ELF-1 (cell line): ENCODE data around the gene KYNU.
A peak's percentile ranks its signal among the peaks of the same experiment; 100 is the strongest.
"Not testable (repeated sequence)": the region's sequence is repeated elsewhere in the genome, so short reads cannot be mapped to it uniquely, and the experiment has no call there.

ENCODE experiments used
- DNase-seq: peaks from one replicate; pipeline ENCODE4 v3.0.0-alpha.2; 2016; ENCODE audit warnings: low read depth, low spot score

KYNU gene

DNA sequence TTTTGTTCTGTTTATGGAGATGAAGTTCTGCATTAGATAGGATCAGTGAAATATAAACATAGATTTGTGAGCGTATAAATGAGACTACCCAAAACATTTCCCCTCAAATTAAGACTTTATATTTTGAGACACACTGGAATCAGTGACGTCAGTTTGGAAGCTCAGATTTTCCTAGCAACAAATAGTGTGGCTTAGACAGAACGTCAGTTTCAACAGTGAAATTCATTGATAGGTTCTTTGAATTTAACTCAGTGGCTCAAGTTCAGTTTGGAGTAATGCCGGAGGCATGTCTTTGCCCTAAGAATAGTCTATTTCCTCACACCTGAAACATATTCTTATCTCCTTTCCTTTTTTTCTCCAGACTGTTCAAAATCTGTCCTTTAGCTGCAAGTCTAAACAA lies 138.2 kb downstream of the KYNU start:
- no peak for DNase-seq

DNA sequence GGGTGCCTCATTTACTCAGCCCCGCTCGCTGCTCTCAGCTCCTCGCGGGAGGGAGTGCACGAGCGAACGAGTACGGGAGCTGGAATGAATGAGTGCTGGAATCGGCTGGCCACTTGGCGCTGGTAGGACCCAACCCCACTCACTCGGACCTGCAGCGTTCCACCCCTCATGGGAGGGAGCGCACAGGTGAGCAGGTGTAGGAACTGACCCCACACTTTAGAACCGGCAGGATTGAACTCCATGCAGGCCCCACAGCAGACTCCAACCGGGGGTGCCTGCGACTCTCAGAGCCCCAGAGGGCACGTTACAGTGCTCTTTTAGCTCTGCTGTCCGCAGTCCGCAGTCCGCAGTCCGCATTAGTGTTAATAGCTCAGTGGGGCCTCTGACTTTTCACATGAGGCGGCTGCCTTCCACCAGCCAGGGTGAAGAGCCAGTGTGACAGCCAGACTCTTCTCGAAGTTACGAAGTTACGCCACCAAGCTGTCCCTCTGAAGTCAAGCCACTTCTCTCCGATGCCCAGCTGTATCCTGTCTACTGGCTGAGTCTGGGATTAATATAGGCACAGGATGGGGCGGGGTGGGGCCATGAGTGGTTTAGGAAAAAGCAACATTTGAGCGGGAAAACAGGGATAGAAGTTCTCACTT lies 149.1 kb downstream of the KYNU start:
- DNase-seq, result peak; percentile 69

DNA sequence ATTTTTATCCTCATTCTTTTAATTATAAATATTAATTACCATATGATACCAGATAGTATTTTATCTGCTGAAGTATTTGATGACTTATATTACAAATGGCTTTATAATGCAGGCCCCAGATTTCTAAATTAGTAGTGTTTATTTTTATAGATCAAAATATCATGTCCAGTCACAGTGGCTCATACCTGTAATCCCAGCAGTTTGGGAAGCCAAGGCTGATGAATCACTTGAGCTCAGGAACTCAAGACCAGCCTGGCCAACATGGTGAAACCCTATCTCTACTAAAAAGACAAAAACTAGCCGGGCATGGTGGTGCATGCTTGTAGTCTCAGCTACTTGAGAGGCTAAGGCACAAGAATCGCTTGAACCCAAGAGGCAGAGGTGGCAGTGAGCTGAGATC lies 151.7 kb downstream of the KYNU start:
- DNase-seq, result no peak

DNA sequence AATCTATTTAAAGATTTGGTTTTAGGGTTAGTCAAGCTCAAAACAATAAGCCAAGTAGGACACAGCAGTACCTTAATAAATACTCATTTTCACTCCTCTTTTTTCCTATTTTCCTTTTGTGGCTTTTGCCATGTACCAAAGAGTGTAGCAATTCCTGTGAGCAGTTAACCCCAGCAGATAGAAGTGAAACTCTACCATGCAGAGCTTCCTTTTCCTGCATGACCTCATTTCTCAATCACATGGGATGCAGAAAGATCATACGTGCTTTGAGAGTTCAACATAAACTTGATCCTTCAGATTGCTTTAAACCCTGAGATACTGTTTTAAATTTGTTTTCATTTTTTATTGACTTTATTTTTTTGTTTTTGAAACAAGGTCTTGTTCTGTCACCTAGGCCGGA lies 152.7 kb downstream of the KYNU start:
- no peak for DNase-seq

DNA sequence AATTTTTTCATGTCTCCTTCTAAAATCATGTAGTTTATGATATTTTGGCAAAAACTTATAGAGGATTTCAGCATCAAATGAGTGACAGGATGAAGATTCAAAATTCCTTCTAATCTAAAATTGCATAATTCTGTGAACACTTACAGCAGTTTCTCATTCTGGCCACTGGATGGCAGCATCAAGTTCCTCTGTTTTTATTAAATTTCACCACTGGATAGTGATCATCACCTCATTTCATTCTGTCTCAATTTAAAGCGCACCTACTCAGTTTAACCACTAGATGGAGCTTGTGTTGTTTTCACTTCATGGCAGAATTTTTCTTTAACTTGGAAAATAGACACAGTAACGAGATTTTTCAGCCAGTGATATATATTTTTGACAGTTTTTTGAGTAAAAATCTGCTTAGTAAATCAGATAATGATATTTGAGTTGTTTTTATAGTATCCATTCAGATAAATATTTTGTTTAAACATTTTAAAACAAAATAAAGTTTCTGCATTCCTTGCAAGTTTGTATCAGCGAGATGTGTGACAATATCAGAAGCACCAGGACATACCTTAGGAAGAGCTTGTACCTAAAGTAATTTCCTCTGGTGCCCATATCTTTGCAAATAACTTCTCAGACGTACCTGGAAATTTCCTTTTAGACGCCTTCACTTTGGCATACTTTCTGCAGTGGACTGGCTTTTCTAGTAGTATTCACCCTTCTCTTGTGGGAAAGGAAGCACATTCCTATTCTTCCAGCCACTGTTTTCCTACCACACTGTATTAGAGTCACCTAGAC lies 157.0 kb downstream of the KYNU start:
- DNase-seq, result peak; percentile 36

DNA sequence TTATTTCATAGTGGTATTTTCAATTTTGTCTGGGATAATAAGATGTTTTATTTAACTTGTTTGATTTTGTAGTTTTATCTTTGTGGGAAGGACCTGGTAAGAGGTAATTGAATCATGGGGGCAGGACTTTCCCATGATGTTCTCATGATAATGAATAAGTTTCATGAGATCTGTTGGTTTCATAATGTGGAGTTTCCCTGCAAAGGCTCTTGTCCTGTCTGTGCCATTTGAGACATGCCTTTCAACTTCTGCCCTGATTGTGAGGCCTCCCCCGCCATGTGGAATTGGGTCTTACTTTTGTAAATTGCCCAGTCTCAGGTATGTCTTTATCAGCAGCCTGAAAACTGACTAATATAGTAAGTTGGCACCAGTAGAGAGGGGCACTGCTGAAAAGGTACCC lies 174.0 kb downstream of the KYNU start:
- DNase-seq, result no peak

DNA sequence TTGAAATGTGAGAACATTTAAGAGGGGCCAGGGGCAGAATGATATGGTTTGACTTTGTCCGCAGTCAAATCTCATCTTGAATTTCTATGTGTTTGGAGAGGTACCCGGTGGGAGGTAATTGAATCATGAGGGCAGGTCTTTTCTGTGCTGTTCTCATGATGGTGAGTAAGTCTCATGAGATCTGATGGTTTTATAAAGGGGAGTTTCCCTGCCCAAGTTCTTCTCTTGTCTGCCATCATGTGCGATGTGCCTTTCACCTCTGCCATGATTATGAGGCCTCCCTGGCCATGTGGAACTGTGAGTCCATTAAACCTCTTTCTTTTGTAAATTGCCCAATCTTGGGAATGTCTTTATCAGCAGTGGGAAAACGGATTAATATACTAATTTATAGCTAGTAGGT lies 176.0 kb downstream of the KYNU start:
- DNase-seq, result not testable (repeated sequence)

DNA sequence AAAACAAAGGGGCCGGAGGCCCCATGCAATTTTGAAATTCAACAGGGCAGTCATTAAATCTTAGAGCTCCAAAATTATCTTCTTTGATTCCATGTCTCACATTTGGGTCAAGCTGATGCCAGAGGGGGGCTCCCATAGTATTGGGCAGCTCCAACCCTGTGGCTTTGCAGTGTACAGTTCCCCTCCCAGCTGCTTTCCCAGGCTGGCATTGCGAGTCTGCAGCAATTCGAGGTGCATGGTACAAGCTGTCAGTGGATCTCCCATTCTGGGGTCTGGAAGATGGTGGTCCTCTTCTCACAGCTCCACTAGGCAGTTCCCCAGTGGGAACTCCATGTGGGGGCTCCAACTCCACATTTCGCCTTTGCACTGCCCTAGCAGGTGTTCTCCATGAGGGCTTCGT lies 179.1 kb downstream of the KYNU start:
- no peak for DNase-seq

DNA sequence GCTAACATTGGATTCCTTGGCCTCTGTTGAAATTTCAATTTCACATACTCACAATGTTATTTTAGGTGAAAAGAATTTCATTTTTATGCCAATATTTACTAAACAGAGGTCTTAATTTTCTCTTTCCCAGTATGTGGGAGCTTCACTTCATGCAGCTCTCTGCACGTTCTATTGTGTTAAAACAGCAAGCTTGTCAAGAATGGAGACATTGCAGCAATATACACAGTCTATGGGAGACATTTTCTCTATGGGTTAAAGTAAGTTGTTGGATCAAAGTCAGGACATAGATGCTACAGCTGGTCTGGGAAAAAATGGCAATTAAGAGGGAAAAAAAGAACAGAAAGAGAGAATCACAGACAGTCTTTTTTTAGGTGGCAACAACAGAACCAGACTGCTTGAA lies 181.4 kb downstream of the KYNU start:
- DNase-seq, result no peak

DNA sequence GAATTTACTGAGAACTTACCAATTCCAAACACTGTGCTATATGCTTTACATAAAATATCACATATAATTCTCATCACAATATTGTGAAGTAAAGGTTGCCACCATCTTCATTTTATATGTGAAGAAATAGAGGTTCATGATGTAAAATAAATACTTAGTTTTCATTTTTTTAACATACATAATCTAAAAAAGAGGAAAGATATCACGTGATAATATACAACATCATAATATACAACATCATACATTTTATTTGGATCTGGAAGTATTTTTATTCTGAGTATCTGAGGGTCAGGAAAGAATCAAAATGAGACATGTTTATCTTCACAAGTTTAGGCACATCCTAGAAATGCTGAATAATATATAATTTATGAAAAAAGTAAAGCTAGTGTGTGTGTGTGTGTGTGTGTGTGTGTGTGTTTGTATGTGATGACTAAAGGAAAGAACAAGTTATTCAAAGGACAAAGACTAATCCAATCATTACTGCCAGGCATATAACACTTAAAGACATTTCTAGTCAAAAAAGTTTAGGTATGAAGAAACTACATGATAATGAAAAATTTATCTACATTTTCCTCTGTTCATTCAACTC lies 186.2 kb downstream of the KYNU start:
- no peak for DNase-seq

DNA sequence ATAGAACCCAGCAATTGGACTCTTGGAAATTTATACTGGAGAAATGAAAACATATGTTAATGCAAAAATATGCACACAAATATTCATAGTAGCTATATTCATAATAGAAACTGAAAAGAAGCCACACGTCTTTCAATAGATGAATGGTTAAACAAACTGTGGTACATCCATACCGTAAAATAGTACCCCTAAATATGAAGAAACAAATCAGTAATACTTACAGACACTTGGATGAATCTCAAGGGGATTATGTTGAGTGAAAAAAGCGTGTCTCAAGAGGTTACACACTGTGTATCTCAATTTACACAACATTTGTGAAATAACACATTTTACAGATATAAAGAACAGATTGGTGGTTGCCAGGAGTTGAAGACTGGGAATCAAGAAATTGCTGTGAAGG lies 190.6 kb downstream of the KYNU start:
- no peak for DNase-seq

DNA sequence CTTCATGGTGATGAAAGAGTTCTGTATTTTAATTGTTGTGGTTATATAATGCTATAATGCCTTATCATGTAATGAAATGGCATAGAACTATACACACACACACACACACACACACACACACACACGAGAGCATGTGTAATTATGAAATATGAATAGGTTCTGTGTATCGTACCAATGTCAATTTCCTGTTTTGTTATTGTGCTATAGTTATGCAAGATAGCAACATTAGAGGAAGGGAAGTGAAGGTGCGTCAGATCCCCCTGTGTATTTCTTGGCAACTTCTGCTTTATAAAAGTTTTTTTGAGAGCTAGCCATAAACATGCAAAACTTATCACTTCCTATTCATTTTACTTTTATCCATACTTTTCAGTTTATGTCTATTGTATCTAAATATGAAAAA lies 191.0 kb downstream of the KYNU start:
- DNase-seq, result no peak

DNA sequence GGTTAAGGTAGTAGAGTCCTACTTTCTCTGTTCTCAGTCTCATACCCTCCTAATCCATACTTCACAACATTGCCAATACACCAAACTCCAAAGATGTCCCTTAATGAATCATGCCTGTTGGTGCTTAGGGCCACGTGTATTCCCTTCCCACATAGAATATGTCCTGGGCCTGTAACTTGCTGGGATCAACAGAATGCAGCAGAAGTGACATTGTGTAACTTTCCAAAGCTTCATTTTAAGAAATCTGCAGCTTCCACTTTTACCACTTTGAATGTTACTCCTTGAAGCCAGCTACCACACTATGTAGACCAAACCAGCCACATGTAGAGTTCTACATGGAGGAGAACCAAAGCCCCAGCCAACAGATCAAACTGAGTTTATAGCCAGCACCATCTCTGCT lies 193.2 kb downstream of the KYNU start:
- DNase-seq, result no peak

DNA sequence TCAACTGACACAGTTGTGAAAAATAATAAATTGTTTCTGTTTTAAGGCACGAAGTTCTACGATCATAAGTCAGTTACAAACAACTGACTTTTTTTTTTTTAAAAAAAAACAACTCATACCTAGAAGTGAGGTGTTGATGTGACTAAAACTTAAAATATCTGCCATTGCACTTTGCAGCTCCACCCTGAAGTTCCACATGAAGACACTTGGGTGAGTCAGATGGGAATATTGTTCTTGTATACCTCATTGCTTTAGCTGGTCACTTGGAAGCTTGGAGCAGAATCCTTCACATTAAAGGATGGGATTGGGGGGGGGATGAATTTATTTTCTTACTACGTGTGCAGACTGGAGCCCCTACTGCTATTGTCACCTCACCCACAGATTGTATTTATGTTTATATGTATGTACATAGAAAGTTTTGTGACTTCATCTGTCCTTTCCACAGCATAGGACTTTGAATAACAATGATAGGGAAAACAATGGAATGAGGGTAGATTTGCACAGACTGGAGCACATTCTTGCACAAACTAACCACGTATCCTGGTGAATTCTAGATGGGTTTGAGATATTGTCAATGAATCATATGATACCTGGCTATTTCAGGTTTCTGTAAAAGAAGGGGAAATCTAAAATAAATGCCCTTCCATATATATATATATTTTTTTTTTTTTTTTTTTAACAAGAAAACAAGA lies 193.9 kb downstream of the KYNU start:
- DNase-seq, result no peak

DNA sequence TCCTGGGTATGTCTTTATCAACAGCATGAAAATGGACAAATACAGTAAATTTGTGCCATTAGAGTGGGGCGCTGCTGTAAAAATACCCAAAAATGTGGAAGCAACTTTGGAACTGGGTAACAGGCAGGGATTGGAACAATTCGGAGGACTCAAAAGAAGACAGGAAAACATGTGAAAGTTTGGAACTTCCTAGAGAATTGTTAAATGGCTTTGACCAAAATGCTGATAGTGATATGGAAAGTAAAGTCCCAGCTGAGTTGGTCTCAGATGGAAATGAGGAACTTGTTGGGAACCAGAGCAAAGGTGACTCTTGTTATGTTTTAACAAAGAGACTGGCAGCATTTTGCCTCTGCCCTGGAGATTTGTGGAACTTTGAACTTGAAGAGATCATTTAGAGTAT lies 197.4 kb downstream of the KYNU start:
- not testable (repeated sequence) for DNase-seq

DNA sequence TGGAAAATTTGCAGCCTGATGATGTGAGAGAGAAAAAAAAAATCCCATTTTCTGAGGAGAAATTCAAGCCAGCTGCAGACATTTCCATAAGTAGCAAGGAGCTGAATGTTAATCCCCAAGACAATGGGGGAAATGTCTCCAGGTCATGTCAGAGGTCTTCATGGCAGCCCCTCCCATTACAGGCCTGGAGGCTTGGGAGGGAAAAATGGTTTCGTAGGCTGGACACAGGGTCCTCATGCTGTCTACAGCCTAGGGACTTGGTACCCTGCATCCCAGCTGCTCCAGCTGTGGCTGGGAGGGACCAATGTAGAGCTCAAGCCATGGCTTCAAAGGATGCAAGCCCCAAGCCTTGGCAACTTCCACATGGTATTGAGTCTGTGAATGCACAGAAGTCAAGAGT lies 198.2 kb downstream of the KYNU start:
- no peak for DNase-seq

DNA sequence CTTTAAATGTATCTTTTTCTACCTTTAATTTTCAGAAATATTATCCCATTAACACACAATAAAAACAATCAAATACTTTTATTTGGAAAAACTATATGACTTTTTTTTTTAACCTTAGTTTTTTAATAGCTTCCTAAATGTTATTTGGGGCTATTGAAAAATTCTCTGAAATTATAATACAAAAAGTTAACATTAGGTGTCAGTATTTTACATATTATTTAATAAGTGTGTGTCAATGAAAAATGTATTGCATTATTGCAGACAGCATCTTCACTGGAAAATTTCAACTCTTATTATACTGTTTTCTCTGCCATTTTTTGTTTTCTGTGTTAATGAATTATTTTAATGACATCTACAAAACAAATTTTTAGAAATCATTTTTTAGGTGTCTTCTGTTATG lies 200.6 kb downstream of the KYNU start:
- DNase-seq, result no peak

DNA sequence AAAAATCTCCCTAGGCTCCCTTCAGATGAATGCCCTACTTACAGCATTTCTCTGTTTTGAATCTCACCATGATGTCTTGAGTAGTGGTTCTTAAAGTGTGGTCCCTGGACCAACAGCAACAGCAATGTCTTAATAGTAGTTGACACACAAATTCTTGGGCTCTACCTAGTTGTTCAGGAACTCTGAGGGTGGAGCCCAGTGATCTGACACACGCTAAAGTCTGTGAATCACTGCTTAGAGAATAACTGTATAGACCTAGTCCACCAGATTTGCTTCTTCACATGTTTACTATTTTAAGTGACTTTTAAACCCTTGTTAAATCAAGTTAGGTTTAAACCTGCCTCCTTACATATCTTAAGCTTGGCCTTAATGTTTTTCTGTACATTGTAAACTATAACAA lies 204.2 kb downstream of the KYNU start:
- no peak for DNase-seq

DNA sequence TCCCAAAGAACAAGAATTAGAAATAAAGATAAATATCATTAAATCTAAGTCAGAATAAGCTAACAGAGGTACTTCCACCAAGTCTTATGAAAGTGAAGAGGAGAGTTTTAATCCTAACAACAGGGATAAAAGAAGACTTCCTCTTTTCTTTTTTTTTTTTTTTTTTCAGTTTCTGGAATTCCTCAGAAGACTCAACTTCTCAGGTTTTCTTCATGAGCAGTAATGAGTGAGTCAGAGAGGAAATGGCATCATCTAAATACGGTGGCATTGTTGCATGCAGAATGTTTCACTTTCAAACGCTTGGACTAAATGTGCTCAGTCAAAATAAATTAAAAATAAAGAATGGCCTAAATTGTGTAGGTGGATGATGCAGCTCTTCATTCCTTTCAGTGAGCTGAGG lies 206.2 kb downstream of the KYNU start:
- no peak for DNase-seq

DNA sequence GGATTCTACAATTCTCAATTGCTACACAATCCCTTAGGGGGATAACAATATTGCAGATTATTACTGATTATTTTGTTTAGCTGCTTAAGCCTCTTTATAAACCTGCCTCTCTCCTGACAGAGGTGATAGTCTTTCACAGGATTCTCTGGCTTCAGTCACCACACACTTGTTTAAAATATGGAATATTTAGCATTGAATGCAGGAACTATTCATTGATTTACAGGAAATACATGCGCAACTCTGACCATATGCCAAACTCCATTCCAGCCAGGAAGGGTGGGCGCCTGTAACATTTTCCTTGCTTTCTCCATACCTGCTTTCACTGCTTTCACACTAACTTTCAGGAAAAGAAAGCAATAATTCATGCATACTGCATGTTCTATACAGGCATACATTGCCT lies 207.0 kb downstream of the KYNU start:
- no peak for DNase-seq

DNA sequence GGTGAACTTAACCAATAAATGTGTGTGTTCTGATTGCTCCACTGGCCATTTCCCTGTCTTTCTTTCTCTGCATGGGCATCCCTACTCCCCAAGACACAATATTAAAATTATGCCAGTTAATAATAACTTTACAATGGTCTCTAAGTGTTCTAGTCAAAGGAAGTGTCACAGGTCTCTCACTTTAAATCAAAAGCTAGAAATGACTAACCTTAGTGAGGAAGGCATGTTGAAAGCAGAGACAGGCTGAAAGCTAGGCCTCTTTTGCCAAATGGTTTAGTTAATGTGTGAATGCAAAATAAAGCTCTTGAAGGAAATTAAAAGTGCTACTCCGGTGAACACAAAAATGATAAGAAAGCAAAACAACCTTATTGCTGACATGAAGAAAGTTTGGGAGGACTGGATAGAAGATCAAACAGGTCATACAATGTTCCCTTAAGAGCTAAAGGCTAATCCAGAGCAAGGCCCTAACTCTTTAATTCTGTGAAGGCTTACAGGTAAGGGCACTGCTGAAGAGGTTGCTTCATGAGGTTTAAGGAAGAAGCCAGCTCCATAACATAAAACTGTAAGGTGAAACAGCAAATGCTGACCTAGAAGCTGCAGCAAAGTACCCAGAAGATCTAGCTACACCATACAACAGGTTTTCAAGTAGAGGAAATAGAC lies 207.8 kb downstream of the KYNU start:
- no peak for DNase-seq

DNA sequence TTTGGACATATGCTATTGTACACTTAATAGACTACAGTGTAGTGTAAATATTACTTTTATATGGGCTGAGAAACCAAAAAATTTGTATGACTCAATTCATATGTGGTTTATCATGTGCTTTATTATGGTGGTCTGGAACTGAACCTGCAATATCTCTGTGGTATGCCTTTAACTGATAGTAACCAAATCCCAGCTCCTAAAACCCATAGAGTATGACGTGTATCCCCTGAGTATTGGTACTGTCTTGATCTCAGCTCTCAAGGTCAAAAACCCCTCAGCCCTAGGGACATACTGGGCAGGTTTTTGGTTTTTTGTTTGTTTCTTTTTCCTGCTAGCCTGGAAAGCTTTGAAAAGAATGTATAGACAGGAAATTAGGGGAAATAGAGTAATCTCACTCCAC lies 209.6 kb downstream of the KYNU start:
- no peak for DNase-seq
